CD14-positive monocyte (primary cell): ENCODE results near the gene KCNIP3. TPM values are rescaled to one million over a fixed set of nuclear protein-coding genes. Genes with fewer than 3 reads are reported as not detected.

ENCODE experiments used
- DNase-seq, 3 donors: peaks; one replicate each; pipeline ENCODE4 v3.0.0-alpha.2; 2011 to 2022
- H2AFZ ChIP-seq: 2 replicates; pipeline ENCODE4 v1.6.0; 2012; ENCODE audit warnings: mild to moderate bottlenecking, low read depth, low read length, inconsistent platforms; ENCODE audit not compliant: insufficient read depth, poor library complexity, severe bottlenecking
- H3K27ac ChIP-seq, 2 donors: 1 replicate in 1 of 2; 2 replicates in 1 of 2; pipeline ENCODE4 v1.5.1; 2012 to 2013; ENCODE audit warnings: low read length in 2 of 2, control low read depth in 1 of 2, inconsistent platforms in 1 of 2, low read depth in 1 of 2, mild to moderate bottlenecking in 1 of 2
- H3K27me3 ChIP-seq, 2 donors: one replicate each; pipeline versions ENCODE4 v1.6.0 to v1.6.1; 2011 to 2013; ENCODE audit warnings: low read length in 2 of 2; ENCODE audit not compliant: control insufficient read depth in 2 of 2, insufficient read depth in 2 of 2
- H3K36me3 ChIP-seq, 2 donors: replicated peaks in 1 of 2; 1 replicate in 1 of 2; 2 replicates in 1 of 2; pipeline versions ENCODE4 v1.5.1 to v1.6.1; 2012 to 2013; ENCODE audit warnings: low read length in 2 of 2, control low read depth in 1 of 2, inconsistent platforms in 1 of 2, mild to moderate bottlenecking in 1 of 2; ENCODE audit not compliant: insufficient read depth in 2 of 2, control insufficient read depth in 1 of 2
- H3K4me1 ChIP-seq, 2 donors: 1 replicate in 1 of 2; 2 replicates in 1 of 2; pipeline versions ENCODE4 v1.5.1 to v1.6.1; 2012 to 2013; ENCODE audit warnings: low read length in 2 of 2, control low read depth in 1 of 2, inconsistent platforms in 1 of 2, mild to moderate bottlenecking in 1 of 2, moderate library complexity in 1 of 2; ENCODE audit not compliant: insufficient read depth in 2 of 2, control insufficient read depth in 1 of 2
- H3K4me2 ChIP-seq: replicated peaks from 2 replicates; pipeline ENCODE3; 2012; ENCODE audit warnings: low read length, moderate library complexity, mild to moderate bottlenecking; ENCODE audit not compliant: poor library complexity, severe bottlenecking; ENCODE audit errors: extremely low read depth
- H3K4me3 ChIP-seq, 3 experiments: fragments of 200-600 bp in 1 of 3; sonication (generic) in 1 of 3; replicated peaks in 1 of 3; 1 replicate in 2 of 3; 2 replicates in 1 of 3; pipeline ENCODE4 v1.5.1; 2011 to 2013; ENCODE audit warnings: low read length in 3 of 3, mild to moderate bottlenecking in 3 of 3, control low read depth in 2 of 3, low read depth in 2 of 3, inconsistent platforms in 1 of 3, moderate library complexity in 1 of 3
- H3K79me2 ChIP-seq: 2 replicates; pipeline ENCODE4 v1.6.0; 2012; ENCODE audit warnings: mild to moderate bottlenecking, control low read depth, inconsistent platforms, low read length, moderate library complexity; ENCODE audit not compliant: insufficient read depth
- H3K9ac ChIP-seq: 2 replicates; pipeline ENCODE4 v1.6.0; 2017; ENCODE audit warnings: low read length, mild to moderate bottlenecking; ENCODE audit not compliant: insufficient read depth, poor library complexity, severe bottlenecking
- H3K9me3 ChIP-seq, 2 donors: replicated peaks in 1 of 2; 1 replicate in 1 of 2; 2 replicates in 1 of 2; pipeline versions ENCODE4 v1.5.1 to v1.6.1; 2012 to 2013; ENCODE audit warnings: low read length in 2 of 2, control low read depth in 1 of 2; ENCODE audit not compliant: control insufficient read depth in 1 of 2, insufficient read depth in 1 of 2
- H4K20me1 ChIP-seq: 2 replicates; pipeline ENCODE4 v1.6.0; 2012; ENCODE audit warnings: mild to moderate bottlenecking, low read length, control low read depth, moderate library complexity; ENCODE audit not compliant: insufficient read depth
- H3K27ac Mint-ChIP-seq, 7 donors: one replicate each; pipeline ENCODE4 v1.8.0; 2020; ENCODE audit warnings: mild to moderate bottlenecking in 7 of 7, mixed read lengths in 7 of 7, moderate library complexity in 6 of 7, inconsistent platforms in 2 of 7
- H3K27me3 Mint-ChIP-seq, 3 donors: one replicate each; pipeline ENCODE4 v1.8.0; 2021 to 2022; ENCODE audit warnings: low read depth in 3 of 3, mild to moderate bottlenecking in 3 of 3, mixed read lengths in 3 of 3, moderate library complexity in 3 of 3, inconsistent platforms in 1 of 3
- H3K36me3 Mint-ChIP-seq, 2 donors: one replicate each; pipeline ENCODE4 v1.8.0; 2020; ENCODE audit warnings: mixed read lengths in 2 of 2, inconsistent platforms in 1 of 2, mild to moderate bottlenecking in 1 of 2
- H3K4me1 Mint-ChIP-seq: one replicate; pipeline ENCODE4 v1.8.0; 2020; ENCODE audit warnings: mild to moderate bottlenecking, mixed read lengths
- H3K4me3 Mint-ChIP-seq, 2 donors: one replicate each; pipeline ENCODE4 v1.8.0; 2020; ENCODE audit warnings: mild to moderate bottlenecking in 2 of 2, mixed read lengths in 2 of 2, moderate library complexity in 1 of 2
- H3K9me3 Mint-ChIP-seq, 7 donors: one replicate each; pipeline ENCODE4 v1.8.0; 2020 to 2022; ENCODE audit warnings: mixed read lengths in 7 of 7, mild to moderate bottlenecking in 6 of 7, moderate library complexity in 6 of 7, inconsistent platforms in 2 of 7
- WGBS: methylation state at CpG from one replicate; pipeline ENCODE4 v1.1.5; 2013; ENCODE audit warnings: missing lambda C conversion rate; ENCODE audit not compliant: insufficient coverage; 5-methylcytosine and 5-hydroxymethylcytosine counted together
- intact Hi-C, 2 donors: fragments of 100-400 bp; cut with micrococcal nuclease; formaldehyde crosslinking; loops; one replicate each; pipeline versions ENCODE4 v1.15.0 to v1.15.1; 2023
- polyA plus RNA-seq, 3 donors: library from polyadenylated mRNA; depleted of rRNA in 1 of 3; unstranded in 2 of 3; stranded (reverse) in 1 of 3; fragments of 300-500 nt in 2 of 3; fragments of >200 nt in 1 of 3; fragmentation: Illumina TruSeq in 2 of 3; gene quantifications; 1 replicate in 2 of 3; 2 replicates in 1 of 3; pipeline ENCODE4 v1.2.3, GENCODE V29; 2012 to 2021
- TF ChIP-seq, protein P1 (sequence below): fragments of 200-600 bp; IDR thresholded peaks from one replicate; pipeline ENCODE4 v1.8.0; 2022; ENCODE audit warnings: antibody characterized with exemption, mild to moderate bottlenecking

KCNIP3 gene
- polyA plus RNA-seq, 3 donors = not detected

DNA sequence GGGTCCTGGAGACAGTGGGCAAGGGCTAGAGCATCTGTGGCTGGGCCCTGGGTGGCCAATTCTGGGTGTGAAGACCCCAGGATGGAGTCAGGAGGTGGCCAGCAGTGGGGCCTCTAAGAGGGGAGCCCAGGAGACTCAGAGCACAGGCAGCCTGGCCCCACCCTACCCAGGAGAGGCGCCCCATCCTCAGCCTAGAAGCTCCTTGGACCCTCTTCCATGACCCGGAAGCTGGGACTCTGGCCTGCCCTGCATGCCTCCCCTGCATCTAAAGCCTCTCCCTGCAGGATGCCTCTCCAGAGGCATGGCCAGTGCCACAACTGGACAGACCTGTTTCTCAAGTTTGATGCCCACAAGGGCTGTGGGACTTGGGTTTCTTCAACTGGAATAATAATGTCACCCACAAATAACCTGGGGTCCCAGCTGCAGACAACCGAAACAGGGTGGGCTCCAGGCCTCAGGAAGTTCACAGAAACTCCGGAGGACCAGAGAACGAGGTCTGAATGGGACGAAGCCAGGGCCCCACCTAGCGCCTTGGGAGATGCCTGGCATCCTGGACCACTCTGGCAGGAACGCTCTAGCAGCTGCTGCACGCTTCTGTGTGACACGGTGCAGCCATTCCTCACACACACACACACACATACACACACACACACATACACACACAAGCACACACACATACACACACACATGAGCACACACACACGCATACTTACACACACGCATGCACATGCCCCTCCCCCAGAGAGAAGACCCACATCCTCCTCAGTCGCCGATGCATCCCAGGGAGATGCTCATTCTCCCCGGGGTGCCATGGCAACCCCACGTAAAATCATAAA lies 16.4 kb downstream of the KCNIP3 start:
- no peak overlapping the region for H3K27ac ChIP-seq
- Mint-ChIP-seq H3K27me3 (peaks cover 0 to 2% (median 2%) of the 10 kb centered on the region in 3 donors), H3K27ac (no peak overlapping the region), H3K36me3 (no peaks in the 10 kb centered on the region), H3K4me3 (no peak overlapping the region), H3K9me3 (peaks cover 0 to 3% (median 0%) of the 10 kb centered on the region in 7 donors), H3K4me1 (no peaks in the 10 kb centered on the region)
- H3K9me3 ChIP-seq = no peaks in the 10 kb centered on the region
- no peak overlapping the region for H3K4me2 ChIP-seq
- H3K4me1 ChIP-seq = no peaks in the 10 kb centered on the region
- no peak for DNase-seq
- no peaks in the 10 kb centered on the region for H4K20me1 ChIP-seq
- 90% methylated on average over 12 of the region's 16 CpGs for WGBS
- TF ChIP-seq, protein P1, sequence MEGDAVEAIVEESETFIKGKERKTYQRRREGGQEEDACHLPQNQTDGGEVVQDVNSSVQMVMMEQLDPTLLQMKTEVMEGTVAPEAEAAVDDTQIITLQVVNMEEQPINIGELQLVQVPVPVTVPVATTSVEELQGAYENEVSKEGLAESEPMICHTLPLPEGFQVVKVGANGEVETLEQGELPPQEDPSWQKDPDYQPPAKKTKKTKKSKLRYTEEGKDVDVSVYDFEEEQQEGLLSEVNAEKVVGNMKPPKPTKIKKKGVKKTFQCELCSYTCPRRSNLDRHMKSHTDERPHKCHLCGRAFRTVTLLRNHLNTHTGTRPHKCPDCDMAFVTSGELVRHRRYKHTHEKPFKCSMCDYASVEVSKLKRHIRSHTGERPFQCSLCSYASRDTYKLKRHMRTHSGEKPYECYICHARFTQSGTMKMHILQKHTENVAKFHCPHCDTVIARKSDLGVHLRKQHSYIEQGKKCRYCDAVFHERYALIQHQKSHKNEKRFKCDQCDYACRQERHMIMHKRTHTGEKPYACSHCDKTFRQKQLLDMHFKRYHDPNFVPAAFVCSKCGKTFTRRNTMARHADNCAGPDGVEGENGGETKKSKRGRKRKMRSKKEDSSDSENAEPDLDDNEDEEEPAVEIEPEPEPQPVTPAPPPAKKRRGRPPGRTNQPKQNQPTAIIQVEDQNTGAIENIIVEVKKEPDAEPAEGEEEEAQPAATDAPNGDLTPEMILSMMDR = no peak
- intact Hi-C loops = no loop called here
- no peak overlapping the region for H2AFZ ChIP-seq
- no peak overlapping the region for H3K9ac ChIP-seq
- no peaks in the 10 kb centered on the region for H3K36me3 ChIP-seq
- no peaks in the 10 kb centered on the region for H3K79me2 ChIP-seq
- no peaks in the 10 kb centered on the region for H3K27me3 ChIP-seq
- no peak overlapping the region for H3K4me3 ChIP-seq

DNA sequence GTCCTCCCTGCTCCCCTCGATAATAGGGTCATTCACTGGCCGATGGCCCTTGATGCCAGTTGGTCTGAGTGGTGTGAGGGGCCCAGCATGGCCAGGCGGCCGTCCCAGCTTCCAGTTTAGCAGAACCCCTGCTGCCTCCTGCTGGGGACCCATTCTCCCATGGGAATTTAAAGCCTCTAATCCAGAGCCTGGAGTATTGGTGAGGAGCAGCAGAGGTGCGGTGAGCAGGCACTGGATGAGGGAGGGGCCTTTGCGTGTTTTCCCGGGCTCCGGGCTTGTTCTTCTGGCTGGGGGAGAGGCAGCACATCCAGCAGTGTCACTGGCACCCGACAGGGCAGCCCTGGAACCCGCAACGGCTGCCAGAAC lies 17.4 kb downstream of the KCNIP3 start:
- intact Hi-C loops = no loop called here
- H3K36me3 ChIP-seq = no peaks in the 10 kb centered on the region
- TF ChIP-seq, protein P1 = no peak
- Mint-ChIP-seq H3K4me3 (no peak overlapping the region), H3K27me3 (peaks cover 0 to 2% (median 2%) of the 10 kb centered on the region in 3 donors), H3K27ac (no peak overlapping the region), H3K36me3 (no peaks in the 10 kb centered on the region), H3K9me3 (peaks cover 0 to 3% (median 0%) of the 10 kb centered on the region in 7 donors), H3K4me1 (no peaks in the 10 kb centered on the region)
- DNase-seq = no peak
- no peak overlapping the region for H3K4me2 ChIP-seq
- H2AFZ ChIP-seq = no peak overlapping the region
- no peak overlapping the region for H3K9ac ChIP-seq
- no peaks in the 10 kb centered on the region for H3K79me2 ChIP-seq
- H3K4me1 ChIP-seq = no peaks in the 10 kb centered on the region
- H3K9me3 ChIP-seq = no peaks in the 10 kb centered on the region
- H3K4me3 ChIP-seq = no peak overlapping the region
- no peaks in the 10 kb centered on the region for H3K27me3 ChIP-seq
- 95% methylated on average over 8 of the region's 11 CpGs for WGBS
- no peak overlapping the region for H3K27ac ChIP-seq
- H4K20me1 ChIP-seq = no peaks in the 10 kb centered on the region
